ENCODE measurements around the gene SEC31B. TPM values are rescaled to one million over a fixed set of nuclear protein-coding genes. Genes with fewer than 3 reads are reported as not detected.

Gene SEC31B
- total and polyA plus RNA-seq, 9 of the 15 experiments (the other 6 are each of a cell fraction or from before 2014, with no cell fraction given) = 0.91 to 7.0 (median 2.4) TPM

GRCh38 chr10:100477970-100478369 lies 41.7 kb downstream of the SEC31B start:
- no TSS peak for BruUV-seq (replicated peaks)
- H4K20me1 ChIP-seq (replicated peaks; ENCODE audit: control insufficient read depth, insufficient read depth, low read length) = peaks cover 4% of the 10 kb centered on the region; the same call in 1 of the 2 replicates
- FAIRE-seq (no peak), DNase-seq (ENCODE audit: extremely low read depth in 1 of 4, low spot score in 3 of 4) (no peak), ATAC-seq (no peak)
- in situ Hi-C loops (cut with MboI) (no loop called here), intact Hi-C loops (cut with micrococcal nuclease) (no loop called here)
- no peak overlapping the region for H3K4me2 ChIP-seq (ENCODE audit: insufficient read depth, low read length)
- POLR2A ChIA-PET = no interaction called here
- no peaks in the 10 kb centered on the region for H3K36me3 ChIP-seq (ENCODE audit: control insufficient read depth, insufficient read depth, low read length)
- peaks cover 9 to 19% of the 10 kb centered on the region in 2 experiments for H3K27me3 ChIP-seq (ENCODE audit: control insufficient read depth in 2 of 2, insufficient read depth in 2 of 2, low read length in 2 of 2)
- H3K27ac ChIP-seq (ENCODE audit: extremely low read depth, low read depth, low read length) = no peak overlapping the region
- peaks cover 0 to 8% of the 10 kb centered on the region in 2 experiments; a peak in 3 of 5 replicates for H3K4me1 ChIP-seq (replicated peaks in 1 of 2; ENCODE audit: control insufficient read depth in 2 of 2, insufficient read depth in 2 of 2, low read length in 2 of 2)
- H3K9ac ChIP-seq (ENCODE audit: insufficient read depth in 1 of 2, low read depth in 2 of 2, low read length in 2 of 2) = no peak overlapping the region
- 0% methylated on average over 5 of the region's 5 CpGs for WGBS (ENCODE audit: insufficient coverage, low coverage, missing lambda C conversion rate)
- no peak overlapping the region for H2AFZ ChIP-seq (ENCODE audit: low read depth, low read length)
- CTCF ChIA-PET (ENCODE audit: low intra/inter-chr PET ratio) = no interaction called here
- no peak overlapping the region for H3K4me3 ChIP-seq
- no peaks in the 10 kb centered on the region for H3K9me3 ChIP-seq (replicated peaks; ENCODE audit: control insufficient read depth, insufficient read depth, low read depth, low read length)
- TF ChIP-seq ZNF699 (CRISPR knock-in tag; IDR thresholded peaks at IDR 0.05; ENCODE audit: insufficient replicate concordance) (no peak), E2F3 (CRISPR knock-in tag; IDR thresholded peaks at IDR 0.05) (no peak), ZNF696 (CRISPR knock-in tag; conservative IDR thresholded peaks at IDR 0.05) (no peak), ZNF695 (CRISPR knock-in tag; IDR thresholded peaks at IDR 0.05) (no peak), CSDE1 (IDR thresholded peaks at IDR 0.05) (no peak)
- H3K79me2 ChIP-seq (ENCODE audit: control insufficient read depth, insufficient read depth, low read length) = no peaks in the 10 kb centered on the region
- H3K9me1 ChIP-seq (ENCODE audit: control insufficient read depth, insufficient read depth, low read length) = no peaks in the 10 kb centered on the region

- Histone ChIP-seq H3K9ac (ENCODE audit: insufficient read depth in 1 of 2, low read depth in 2 of 2, low read length in 2 of 2) (no peak overlapping the region), H3K4me1 (replicated peaks in 1 of 2; ENCODE audit: control insufficient read depth in 2 of 2, insufficient read depth in 2 of 2, low read length in 2 of 2) (no peaks in the 10 kb centered on the region; a peak in 1 of 5 replicates), H2AFZ (ENCODE audit: low read depth, low read length) (no peak overlapping the region), H3K27ac (ENCODE audit: extremely low read depth, low read depth, low read length) (no peak overlapping the region), H4K20me1 (replicated peaks; ENCODE audit: control insufficient read depth, insufficient read depth, low read length) (no peaks in the 10 kb centered on the region), H3K79me2 (ENCODE audit: control insufficient read depth, insufficient read depth, low read length) (no peaks in the 10 kb centered on the region), H3K9me1 (ENCODE audit: control insufficient read depth, insufficient read depth, low read length) (no peaks in the 10 kb centered on the region), H3K27me3 (ENCODE audit: control insufficient read depth in 2 of 2, insufficient read depth in 2 of 2, low read length in 2 of 2) (peaks cover 0 to 5% of the 10 kb centered on the region in 2 experiments; a peak in 2 of 5 replicates), H3K9me3 (replicated peaks; ENCODE audit: control insufficient read depth, insufficient read depth, low read depth, low read length) (no peaks in the 10 kb centered on the region), H3K36me3 (ENCODE audit: control insufficient read depth, insufficient read depth, low read length) (no peaks in the 10 kb centered on the region), H3K4me2 (ENCODE audit: insufficient read depth, low read length) (no peak overlapping the region), H3K4me3 (no peak overlapping the region)
- ATAC-seq (no peak), FAIRE-seq (no peak), DNase-seq (ENCODE audit: extremely low read depth in 1 of 4, low spot score in 3 of 4) (no peak)
- ChIA-PET CTCF (ENCODE audit: low intra/inter-chr PET ratio) (no interaction called here), POLR2A (no interaction called here)
- intact Hi-C loops (cut with micrococcal nuclease) (no loop called here), in situ Hi-C loops (cut with MboI) (no loop called here)
- no peak for TF ChIP-seq OTX1 (CRISPR knock-in tag; IDR thresholded peaks at IDR 0.05)
- no peak for TF ChIP-seq ELF4 (CRISPR knock-in tag; IDR thresholded peaks at IDR 0.05)
- TF ChIP-seq ZNF133 (CRISPR knock-in tag; IDR thresholded peaks at IDR 0.05) = no peak
- no peak for TF ChIP-seq PRDM10 (IDR thresholded peaks at IDR 0.05; ENCODE audit: partially characterized antibody)
- TF ChIP-seq ZBTB8A (IDR thresholded peaks at IDR 0.05; ENCODE audit: partially characterized antibody) = no peak
- no TSS peak for BruUV-seq (replicated peaks)
- WGBS (ENCODE audit: insufficient coverage, low coverage, missing lambda C conversion rate) = 7% methylated on average over 3 of the region's 3 CpGs
Measured at GRCh38 chr10:100470367-100470766, 49.3 kb downstream of the SEC31B start.
